ENCODE data around the gene PARN. TPM values are rescaled to one million over a fixed set of nuclear protein-coding genes. Genes with fewer than 3 reads are reported as not detected.
A peak's percentile ranks its signal among the peaks of the same experiment; 100 is the strongest.

PARN gene
- total RNA-seq, 1 experiment from 2014 or later: 42.5 TPM

DNA sequence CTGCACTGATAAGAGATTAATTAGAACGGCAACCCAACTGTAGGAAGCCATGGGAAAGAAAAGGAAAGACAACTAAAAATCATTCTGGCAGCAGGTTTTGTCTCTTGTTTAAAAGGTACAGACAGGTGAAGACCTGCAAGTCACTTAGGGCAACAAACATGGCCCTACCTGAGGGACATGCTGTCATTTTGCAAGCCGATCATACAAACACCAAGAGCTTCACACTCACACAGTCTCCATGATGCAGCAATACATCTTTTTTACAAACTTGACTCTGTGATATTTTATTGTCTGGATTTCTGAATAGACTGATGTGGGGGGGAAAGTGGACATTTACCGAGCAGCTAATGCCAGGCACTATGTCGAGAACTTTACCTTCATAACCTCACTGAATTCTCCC is 101.8 kb downstream of the PARN start:
- Histone ChIP-seq H3K27ac (ENCODE audit: low read depth, low read length) (no peak overlapping the region; the same call in 1 of the 2 replicates), H3K9ac (ENCODE audit: low read length) (peak overlapping the region; percentile 48; the same call in 1 of the 2 replicates), H3K9me3 (ENCODE audit: control insufficient read depth in 1 of 2, insufficient read depth in 1 of 2, low read depth in 1 of 2, low read length in 2 of 2) (no peaks in the 10 kb centered on the region), H3K36me3 (ENCODE audit: control insufficient read depth in 1 of 2, insufficient read depth in 2 of 2, low read length in 2 of 2) (no peaks in the 10 kb centered on the region), H3K4me1 (ENCODE audit: control insufficient read depth in 1 of 2, insufficient read depth in 2 of 2, low read length in 2 of 2) (peaks cover 6 to 13% of the 10 kb centered on the region in 2 experiments; a peak in 3 of 4 replicates), H3K79me2 (ENCODE audit: insufficient read depth, low read length) (no peaks in the 10 kb centered on the region), H3K9me2 (ENCODE audit: insufficient read depth) (no peaks in the 10 kb centered on the region), H2AFZ (ENCODE audit: low read depth, low read length, poor library complexity, severe bottlenecking) (no peak overlapping the region), H3K4me3 (replicated peaks in 1 of 2; ENCODE audit: low read depth in 1 of 2, low read length in 2 of 2) (no peak overlapping the region), H3K27me3 (ENCODE audit: insufficient read depth, low read length) (no peaks in the 10 kb centered on the region), H3K4me2 (ENCODE audit: low read length) (0 out of 2 replicates have a peak overlapping the region, but pooled peaks have one; percentile 66), H4K20me1 (ENCODE audit: insufficient read depth) (peaks cover 3% of the 10 kb centered on the region; the same call in 1 of the 2 replicates)
- ATAC-seq: no peak
- DNase-seq (ENCODE audit: low read depth, low spot score): no peak
- TF ChIP-seq, protein P1, sequence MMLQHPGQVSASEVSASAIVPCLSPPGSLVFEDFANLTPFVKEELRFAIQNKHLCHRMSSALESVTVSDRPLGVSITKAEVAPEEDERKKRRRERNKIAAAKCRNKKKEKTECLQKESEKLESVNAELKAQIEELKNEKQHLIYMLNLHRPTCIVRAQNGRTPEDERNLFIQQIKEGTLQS (IDR thresholded peaks at IDR 0.05): no peak
- TF ChIP-seq, protein P2, sequence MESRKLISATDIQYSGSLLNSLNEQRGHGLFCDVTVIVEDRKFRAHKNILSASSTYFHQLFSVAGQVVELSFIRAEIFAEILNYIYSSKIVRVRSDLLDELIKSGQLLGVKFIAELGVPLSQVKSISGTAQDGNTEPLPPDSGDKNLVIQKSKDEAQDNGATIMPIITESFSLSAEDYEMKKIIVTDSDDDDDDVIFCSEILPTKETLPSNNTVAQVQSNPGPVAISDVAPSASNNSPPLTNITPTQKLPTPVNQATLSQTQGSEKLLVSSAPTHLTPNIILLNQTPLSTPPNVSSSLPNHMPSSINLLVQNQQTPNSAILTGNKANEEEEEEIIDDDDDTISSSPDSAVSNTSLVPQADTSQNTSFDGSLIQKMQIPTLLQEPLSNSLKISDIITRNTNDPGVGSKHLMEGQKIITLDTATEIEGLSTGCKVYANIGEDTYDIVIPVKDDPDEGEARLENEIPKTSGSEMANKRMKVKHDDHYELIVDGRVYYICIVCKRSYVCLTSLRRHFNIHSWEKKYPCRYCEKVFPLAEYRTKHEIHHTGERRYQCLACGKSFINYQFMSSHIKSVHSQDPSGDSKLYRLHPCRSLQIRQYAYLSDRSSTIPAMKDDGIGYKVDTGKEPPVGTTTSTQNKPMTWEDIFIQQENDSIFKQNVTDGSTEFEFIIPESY (IDR thresholded peaks at IDR 0.05; ENCODE audit: extremely low read depth, insufficient replicate concordance, low read length): no peak
- TF ChIP-seq POLR2AphosphoS5 (IDR thresholded peaks at IDR 0.05; ENCODE audit: low read depth, low read length): no peak
- TF ChIP-seq ELF1 (IDR thresholded peaks at IDR 0.05; ENCODE audit: borderline replicate concordance, low read depth): no peak
- no peak for TF ChIP-seq EZH2phosphoT487 (IDR thresholded peaks at IDR 0.05; ENCODE audit: borderline replicate concordance)
- TF ChIP-seq SP1 (IDR thresholded peaks at IDR 0.05; ENCODE audit: low read depth): no peak
- no peak for TF ChIP-seq EZH2 (IDR thresholded peaks at IDR 0.05)
- no peak for TF ChIP-seq TCF7L2 (IDR thresholded peaks at IDR 0.05; ENCODE audit: borderline replicate concordance, extremely low read depth, insufficient read depth, insufficient read length)
- TF ChIP-seq CEBPB (IDR thresholded peaks at IDR 0.05; ENCODE audit: low read depth): no peak
- no TSS peak for BruUV-seq (replicated peaks)
- ChIA-PET POLR2A (no interaction called here), CTCF (interaction anchor here (1.2 to 1.8 kb wide), 3 partner anchors 227 to 608 kb away, joined by 4 to 5 read pairs (median 4); partner anchors contain the start of gene ERCC4), RAD21 (ENCODE audit: low non-redundant PET in 1 of 2, low total read pairs in 2 of 2, uncharacterized antibody in 2 of 2, unreplicated experiment in 2 of 2) (no interaction called here)
- intact Hi-C loops (cut with micrococcal nuclease): loop anchor here (1.0 to 5.0 kb wide), 3 partner anchors 156 to 605 kb away; no protein-coding TSS in a partner anchor
